ENCODE results near the gene SLC35G2. TPM values are rescaled to one million over a fixed set of nuclear protein-coding genes. Genes with fewer than 3 reads are reported as not detected.

Gene SLC35G2
- total RNA-seq, 1 experiment from 2014 or later = 6.6 TPM

- no CpG with 5 or more reads among the region's 4 CpGs for WGBS (ENCODE audit: extremely low coverage, insufficient read length, low lambda C conversion rate)
- Mint-ChIP-seq H3K36me3 (ENCODE audit: insufficient read depth in 1 of 3, low read depth in 3 of 3) (peaks cover 8 to 12% (median 11%) of the 10 kb centered on the region in 3 experiments; a peak in 6 of 7 replicates), H3K4me1 (peaks cover 0 to 5% of the 10 kb centered on the region in 2 experiments; a peak in 2 of 4 replicates), H3K27ac (peak overlapping the region in 1 of 3 experiments; percentile 36; a peak in 1 of 7 replicates), H3K9me3 (no peaks in the 10 kb centered on the region), H3K27me3 (ENCODE audit: low read depth) (no peaks in the 10 kb centered on the region), H3K4me3 (no peak overlapping the region)
- Histone ChIP-seq H4K20me1 (ENCODE audit: control insufficient read depth, insufficient read depth, insufficient read length) (no peaks in the 10 kb centered on the region), H4K91ac (ENCODE audit: insufficient read length, low read depth, low read length) (no peak overlapping the region), H3K27me3 (ENCODE audit: insufficient read depth, low read length) (no peaks in the 10 kb centered on the region), H3K4me2 (ENCODE audit: insufficient read depth, insufficient read length, low read length) (no peak overlapping the region), H3K79me1 (ENCODE audit: insufficient read depth, low read depth, low read length, poor library complexity, severe bottlenecking) (peaks cover 3% of the 10 kb centered on the region), H3K27ac (ENCODE audit: insufficient read length, low read depth, low read length) (no peak overlapping the region), H3K23me2 (ENCODE audit: insufficient read length, low read depth, low read length, poor library complexity, severe bottlenecking) (no peaks in the 10 kb centered on the region), H3K23ac (ENCODE audit: insufficient read length, low read depth, low read length) (no peak overlapping the region), H2AK5ac (ENCODE audit: insufficient read length, low read length) (no peak overlapping the region), H3K9ac (ENCODE audit: extremely low read depth, insufficient read length, low read length) (no peak overlapping the region), H2BK20ac (ENCODE audit: low read depth, low read length, poor library complexity, severe bottlenecking) (no peak overlapping the region), H3K4me1 (ENCODE audit: insufficient read depth, low read length) (no peaks in the 10 kb centered on the region), H3K79me2 (ENCODE audit: insufficient read depth, low read length) (no peaks in the 10 kb centered on the region), H2BK5ac (ENCODE audit: insufficient read length, low read length) (no peak overlapping the region), H2BK12ac (ENCODE audit: insufficient read length, low read depth, low read length) (no peak overlapping the region), H3K14ac (ENCODE audit: insufficient read depth, low read length) (no peak overlapping the region), H3T11ph (ENCODE audit: low read length) (no peak overlapping the region), H4K8ac (replicated peaks; ENCODE audit: insufficient read length, low read depth, low read length) (no peak overlapping the region), H3K18ac (ENCODE audit: insufficient read length, low read depth, low read length) (no peak overlapping the region), H2AFZ (ENCODE audit: low read length) (no peak overlapping the region), H3K4ac (ENCODE audit: low read depth, low read length) (no peak overlapping the region), H2BK15ac (ENCODE audit: low read depth, low read length) (no peak overlapping the region), H4K5ac (ENCODE audit: insufficient read length, low read depth, low read length) (no peak overlapping the region), H3K56ac (ENCODE audit: insufficient read length, low read depth, low read length) (no peak overlapping the region), H3K9me3 (ENCODE audit: control insufficient read depth, low read depth, low read length) (no peaks in the 10 kb centered on the region), H2BK120ac (ENCODE audit: low read depth, low read length, poor library complexity, severe bottlenecking) (no peak overlapping the region)
- DNase-seq = no peak
- no peak for TF ChIP-seq CTCF (conservative IDR thresholded peaks at IDR 0.05)
Measured at GRCh38 chr3:136852180-136852579, 33.3 kb downstream of the SLC35G2 start.

Measured in H9 (cell line).